ENCODE results near the gene R3HDM2.
A peak's percentile ranks its signal among the peaks of the same experiment; 100 is the strongest.

The R3HDM2 gene

DNA sequence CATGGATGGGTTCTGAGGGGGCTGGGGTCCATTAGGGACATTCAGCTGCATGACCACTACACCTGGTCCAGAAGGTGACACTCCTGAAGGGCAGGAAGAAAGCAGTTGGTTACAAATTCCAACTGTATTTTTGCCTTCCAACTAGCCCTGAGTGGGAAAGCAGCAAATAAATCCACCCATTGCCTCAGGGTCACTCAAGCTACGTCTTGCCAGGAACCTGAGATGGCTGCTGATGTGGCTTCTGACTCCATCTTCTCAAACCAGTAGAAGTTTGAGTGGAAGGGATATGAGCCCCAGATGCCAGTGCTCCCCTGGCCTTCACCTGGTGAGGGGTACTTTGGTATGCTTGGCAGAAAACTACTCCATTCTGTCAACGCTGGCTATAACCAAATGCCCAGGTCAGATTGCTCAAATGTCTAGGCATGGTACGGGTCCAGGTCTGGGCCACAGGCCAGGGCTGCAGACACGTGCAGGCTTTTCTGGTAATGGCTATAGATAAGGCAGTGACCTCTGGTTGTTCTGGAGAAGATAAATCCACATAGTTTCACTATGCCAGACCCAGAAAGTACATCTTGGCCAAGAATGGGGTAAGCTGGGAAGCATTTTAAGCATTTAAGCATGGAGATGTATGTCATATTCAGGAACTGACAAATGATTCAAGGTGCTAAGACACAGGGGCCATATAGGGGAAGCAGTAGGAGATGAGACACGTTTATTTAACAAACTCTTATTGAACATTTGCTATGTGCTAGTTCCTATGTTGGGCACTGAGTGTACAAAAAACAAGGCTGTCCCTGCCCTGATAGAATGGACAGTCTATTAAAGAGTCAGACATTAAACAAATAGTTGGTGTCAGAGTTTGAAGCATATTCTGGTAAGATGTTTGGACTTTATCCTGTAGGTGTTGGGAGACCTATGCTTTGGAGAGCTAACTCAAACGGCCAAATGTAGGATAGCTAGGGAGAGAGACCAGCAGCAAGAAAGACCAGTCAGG, 171.6 kb downstream of the R3HDM2 start:
- H3K27me3 ChIP-seq (replicated peaks in 2 of 5; ENCODE audit: control insufficient read depth in 4 of 5, insufficient read depth in 5 of 5, low read length in 4 of 5): no peaks in the 10 kb centered on the region
- H3K36me3 ChIP-seq (ENCODE audit: control insufficient read depth in 4 of 4, insufficient read depth in 4 of 4, low read length in 3 of 4): peaks cover 14 to 71% (median 54%) of the 10 kb centered on the region in 4 experiments
- WGBS (ENCODE audit: insufficient coverage): 90% methylated on average over 6 of the region's 6 CpGs
- ChIA-PET POLR2A (no interaction called here), CTCF (interaction anchor here (1.0 to 3.7 kb wide), 9 partner anchors 9 to 194 kb away, joined by 3 to 17 read pairs (median 5); partner anchors contain the start of gene SHMT2)
- no peak for DNase-seq
- no peak overlapping the region for H3K27ac ChIP-seq (ENCODE audit: insufficient read depth in 1 of 2, low read depth in 1 of 2, low read length in 2 of 2, poor library complexity in 1 of 2, severe bottlenecking in 2 of 2)
- H3K4me3 ChIP-seq (ENCODE audit: control insufficient read depth in 1 of 7, extremely low read depth in 1 of 7, insufficient read depth in 4 of 7, low read depth in 2 of 7, low read length in 6 of 7): no peak overlapping the region
- H3K9me3 ChIP-seq (ENCODE audit: control extremely low read depth in 1 of 5, control insufficient read depth in 4 of 5, insufficient read depth in 2 of 5, low read depth in 1 of 5, low read length in 4 of 5): no peaks in the 10 kb centered on the region
- peaks cover 0 to 3% (median 0%) of the 10 kb centered on the region in 4 experiments for H3K4me1 ChIP-seq (ENCODE audit: control extremely low read depth in 1 of 4, control insufficient read depth in 4 of 4, insufficient read depth in 4 of 4, low read length in 3 of 4)

DNA sequence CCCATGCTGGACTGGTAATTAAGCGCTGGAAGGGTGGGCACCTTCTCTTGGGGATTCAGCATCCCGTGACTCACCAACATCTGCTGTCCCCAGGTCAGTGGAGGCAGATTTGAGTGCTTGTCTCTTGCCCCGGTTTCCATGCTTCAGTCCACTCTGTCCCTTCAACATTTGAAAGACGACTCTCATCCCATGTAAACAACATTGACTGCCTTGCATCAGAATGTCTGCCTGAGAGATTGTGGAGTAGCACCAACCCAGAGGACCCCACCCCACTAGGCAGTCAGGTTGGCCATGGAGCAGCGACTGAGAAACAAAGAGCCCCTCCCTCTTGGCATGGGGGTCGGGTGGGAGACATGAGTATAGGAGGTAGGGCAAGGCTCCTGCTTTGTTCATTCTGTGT, 174.9 kb downstream of the R3HDM2 start:
- POLR2A ChIA-PET: no interaction called here
- no peaks in the 10 kb centered on the region for H3K9me3 ChIP-seq (ENCODE audit: control extremely low read depth in 1 of 5, control insufficient read depth in 4 of 5, insufficient read depth in 2 of 5, low read depth in 1 of 5, low read length in 4 of 5)
- WGBS (ENCODE audit: insufficient coverage): 100% methylated on average over 3 of the region's 6 CpGs
- no peaks in the 10 kb centered on the region for H3K27me3 ChIP-seq (replicated peaks in 2 of 5; ENCODE audit: control insufficient read depth in 4 of 5, insufficient read depth in 5 of 5, low read length in 4 of 5)
- no peak overlapping the region for H3K27ac ChIP-seq (ENCODE audit: insufficient read depth in 1 of 2, low read depth in 1 of 2, low read length in 2 of 2, poor library complexity in 1 of 2, severe bottlenecking in 2 of 2)
- no peak for DNase-seq
- no peaks in the 10 kb centered on the region for H3K4me1 ChIP-seq (ENCODE audit: control extremely low read depth in 1 of 4, control insufficient read depth in 4 of 4, insufficient read depth in 4 of 4, low read length in 3 of 4)
- CTCF ChIA-PET: interaction anchor here (1.0 kb wide), 1 partner anchor 14 kb away, joined by 3 read pairs; no protein-coding TSS in a partner anchor
- peaks cover 11 to 62% (median 45%) of the 10 kb centered on the region in 4 experiments for H3K36me3 ChIP-seq (ENCODE audit: control insufficient read depth in 4 of 4, insufficient read depth in 4 of 4, low read length in 3 of 4)
- H3K4me3 ChIP-seq (ENCODE audit: control insufficient read depth in 1 of 7, extremely low read depth in 1 of 7, insufficient read depth in 4 of 7, low read depth in 2 of 7, low read length in 6 of 7): no peak overlapping the region

DNA sequence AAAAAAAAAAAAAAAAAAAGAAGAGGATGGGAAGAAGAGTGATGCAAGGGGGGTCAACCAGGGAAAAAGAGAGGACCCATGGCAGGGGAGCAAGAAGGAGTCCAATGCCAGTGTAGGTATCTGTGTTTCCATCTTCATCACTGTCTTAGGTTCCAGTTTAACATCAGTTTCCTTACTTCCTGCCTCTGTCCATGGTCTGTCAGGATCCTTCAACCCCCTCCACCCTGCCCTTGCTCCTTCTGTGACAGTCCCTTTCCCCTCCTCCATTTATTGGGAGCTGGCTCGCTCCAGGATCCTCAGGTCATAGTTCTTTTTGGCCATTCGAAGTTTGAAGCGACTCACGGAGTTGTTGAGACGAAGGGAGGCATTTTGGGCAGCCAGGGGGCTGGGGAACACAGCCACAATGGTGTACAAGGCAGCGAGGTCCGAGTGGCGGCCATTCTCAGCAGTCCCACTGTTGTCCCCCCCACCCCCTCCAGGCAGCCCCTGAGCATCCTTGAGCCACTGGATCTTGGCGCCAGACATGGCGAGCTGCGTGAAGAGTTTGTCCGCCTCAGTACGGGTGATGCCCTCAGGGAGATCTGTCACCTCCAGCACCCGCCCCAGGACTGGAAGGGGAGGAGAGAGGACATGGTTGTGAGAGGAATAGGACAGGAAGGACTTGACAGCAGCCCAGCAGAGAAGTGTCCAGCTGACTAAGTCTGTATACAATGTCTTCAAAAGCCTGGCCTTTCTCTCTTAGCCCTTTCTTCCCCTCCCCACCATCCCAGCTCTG, 176.2 kb downstream of the R3HDM2 start:
- CTCF ChIA-PET: interaction anchor here (0.6 to 1.6 kb wide), 5 partner anchors 10 to 126 kb away, joined by 3 read pairs; no protein-coding TSS in a partner anchor
- Histone ChIP-seq H3K36me3 (ENCODE audit: control insufficient read depth in 4 of 4, insufficient read depth in 4 of 4, low read length in 3 of 4) (peaks cover 6 to 50% (median 35%) of the 10 kb centered on the region in 4 experiments), H3K4me3 (ENCODE audit: control insufficient read depth in 1 of 7, extremely low read depth in 1 of 7, insufficient read depth in 4 of 7, low read depth in 2 of 7, low read length in 6 of 7) (no peak overlapping the region), H3K27me3 (replicated peaks in 2 of 5; ENCODE audit: control insufficient read depth in 4 of 5, insufficient read depth in 5 of 5, low read length in 4 of 5) (no peaks in the 10 kb centered on the region), H3K4me1 (ENCODE audit: control extremely low read depth in 1 of 4, control insufficient read depth in 4 of 4, insufficient read depth in 4 of 4, low read length in 3 of 4) (peaks cover 0 to under 1% (median 0%) of the 10 kb centered on the region in 4 experiments), H3K9me3 (ENCODE audit: control extremely low read depth in 1 of 5, control insufficient read depth in 4 of 5, insufficient read depth in 2 of 5, low read depth in 1 of 5, low read length in 4 of 5) (no peaks in the 10 kb centered on the region), H3K27ac (ENCODE audit: insufficient read depth in 1 of 2, low read depth in 1 of 2, low read length in 2 of 2, poor library complexity in 1 of 2, severe bottlenecking in 2 of 2) (no peak overlapping the region)
- 95% methylated on average over 11 of the region's 14 CpGs for WGBS (ENCODE audit: insufficient coverage)
- POLR2A ChIA-PET: no interaction called here
- DNase-seq: no peak

DNA sequence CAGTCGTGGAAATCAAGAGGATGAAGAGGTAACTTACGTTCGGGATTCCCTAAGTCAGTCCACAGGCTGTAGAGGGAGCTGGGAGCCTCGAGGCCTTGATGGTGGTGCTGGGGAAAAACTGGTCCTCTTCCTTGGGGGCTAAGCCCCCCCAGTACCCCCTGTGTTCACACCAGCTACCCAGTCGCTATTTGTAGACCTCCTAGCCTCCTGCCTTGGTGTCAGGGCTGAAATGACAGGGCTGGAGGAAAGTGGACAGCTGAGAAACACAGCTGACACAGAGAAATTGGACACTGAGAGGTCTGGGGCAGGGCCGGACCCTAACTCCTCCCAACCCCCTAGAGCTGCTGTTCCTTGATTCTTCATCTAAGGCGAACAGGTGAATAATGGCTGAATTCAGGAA, 179.9 kb downstream of the R3HDM2 start, which contains the start of gene STAC3:
STAC3 (minus strand) TSS at position 232 of the 400 bp plus-strand sequence. CDS start 1,551 bp downstream, outside the sequence.
- POLR2A ChIA-PET: interaction anchor here (0.5 to 0.6 kb wide), 3 partner anchors 263 to 408 kb away, joined by 3 to 5 read pairs (median 4); no protein-coding TSS in a partner anchor
- H3K36me3 ChIP-seq (ENCODE audit: control insufficient read depth in 4 of 4, insufficient read depth in 4 of 4, low read length in 3 of 4): peaks cover 0 to 16% (median 12%) of the 10 kb centered on the region in 4 experiments
- DNase-seq: no peak
- H3K4me1 ChIP-seq (ENCODE audit: control extremely low read depth in 1 of 4, control insufficient read depth in 4 of 4, insufficient read depth in 4 of 4, low read length in 3 of 4): peaks cover 0 to 11% (median 7%) of the 10 kb centered on the region in 4 experiments
- no peaks in the 10 kb centered on the region for H3K27me3 ChIP-seq (replicated peaks in 2 of 5; ENCODE audit: control insufficient read depth in 4 of 5, insufficient read depth in 5 of 5, low read length in 4 of 5)
- 87% methylated on average over 3 of the region's 7 CpGs for WGBS (ENCODE audit: insufficient coverage)
- no peak within 1 kb of the TSS for H3K4me3 ChIP-seq (ENCODE audit: control insufficient read depth in 1 of 7, extremely low read depth in 1 of 7, insufficient read depth in 4 of 7, low read depth in 2 of 7, low read length in 6 of 7)
- H3K27ac ChIP-seq (ENCODE audit: insufficient read depth in 1 of 2, low read depth in 1 of 2, low read length in 2 of 2, poor library complexity in 1 of 2, severe bottlenecking in 2 of 2): no peak within 1 kb of the TSS
- no peaks in the 10 kb centered on the region for H3K9me3 ChIP-seq (ENCODE audit: control extremely low read depth in 1 of 5, control insufficient read depth in 4 of 5, insufficient read depth in 2 of 5, low read depth in 1 of 5, low read length in 4 of 5)
- CTCF ChIA-PET: interaction anchor here (1.4 to 18.5 kb wide), 8 partner anchors 8 to 38 kb away, joined by 4 to 326 read pairs (median 18); partner anchors contain the start of gene SHMT2

DNA sequence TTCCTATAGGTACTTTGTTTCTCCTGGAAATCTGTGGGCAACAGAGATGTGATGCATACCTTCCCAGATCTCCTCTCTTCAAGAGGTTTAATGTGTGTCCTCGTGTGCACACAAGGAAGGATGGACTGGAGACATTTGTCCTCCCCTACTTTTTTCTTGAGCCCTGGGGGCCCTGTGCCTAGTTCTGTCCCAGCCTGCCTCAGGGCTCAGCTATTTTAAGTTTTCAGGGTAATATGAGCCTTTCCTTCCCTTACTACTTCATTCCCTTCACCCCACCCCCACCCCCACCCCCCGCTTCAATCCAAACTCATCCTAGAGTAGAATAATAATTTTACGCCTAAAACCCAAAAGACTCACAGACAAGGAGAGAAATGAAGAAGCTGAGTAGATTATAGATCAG, 180.3 kb downstream of the R3HDM2 start:
- DNase-seq: no peak
- Histone ChIP-seq H3K36me3 (ENCODE audit: control insufficient read depth in 4 of 4, insufficient read depth in 4 of 4, low read length in 3 of 4) (peaks cover 0 to 12% (median 8%) of the 10 kb centered on the region in 4 experiments), H3K4me1 (ENCODE audit: control extremely low read depth in 1 of 4, control insufficient read depth in 4 of 4, insufficient read depth in 4 of 4, low read length in 3 of 4) (peaks cover 0 to 11% (median 7%) of the 10 kb centered on the region in 4 experiments), H3K9me3 (ENCODE audit: control extremely low read depth in 1 of 5, control insufficient read depth in 4 of 5, insufficient read depth in 2 of 5, low read depth in 1 of 5, low read length in 4 of 5) (no peaks in the 10 kb centered on the region), H3K27me3 (replicated peaks in 2 of 5; ENCODE audit: control insufficient read depth in 4 of 5, insufficient read depth in 5 of 5, low read length in 4 of 5) (no peaks in the 10 kb centered on the region), H3K4me3 (ENCODE audit: control insufficient read depth in 1 of 7, extremely low read depth in 1 of 7, insufficient read depth in 4 of 7, low read depth in 2 of 7, low read length in 6 of 7) (no peak overlapping the region), H3K27ac (ENCODE audit: insufficient read depth in 1 of 2, low read depth in 1 of 2, low read length in 2 of 2, poor library complexity in 1 of 2, severe bottlenecking in 2 of 2) (no peak overlapping the region)
- WGBS (ENCODE audit: insufficient coverage): 100% methylated on average over 1 of the region's 3 CpGs
- ChIA-PET CTCF (interaction anchor here (0.8 to 18.5 kb wide), 7 partner anchors 8 to 38 kb away, joined by 3 to 326 read pairs (median 21); partner anchors contain the start of gene SHMT2), POLR2A (interaction anchor here (0.5 kb wide), 1 partner anchor 408 kb away, joined by 4 read pairs; no protein-coding TSS in a partner anchor)

DNA sequence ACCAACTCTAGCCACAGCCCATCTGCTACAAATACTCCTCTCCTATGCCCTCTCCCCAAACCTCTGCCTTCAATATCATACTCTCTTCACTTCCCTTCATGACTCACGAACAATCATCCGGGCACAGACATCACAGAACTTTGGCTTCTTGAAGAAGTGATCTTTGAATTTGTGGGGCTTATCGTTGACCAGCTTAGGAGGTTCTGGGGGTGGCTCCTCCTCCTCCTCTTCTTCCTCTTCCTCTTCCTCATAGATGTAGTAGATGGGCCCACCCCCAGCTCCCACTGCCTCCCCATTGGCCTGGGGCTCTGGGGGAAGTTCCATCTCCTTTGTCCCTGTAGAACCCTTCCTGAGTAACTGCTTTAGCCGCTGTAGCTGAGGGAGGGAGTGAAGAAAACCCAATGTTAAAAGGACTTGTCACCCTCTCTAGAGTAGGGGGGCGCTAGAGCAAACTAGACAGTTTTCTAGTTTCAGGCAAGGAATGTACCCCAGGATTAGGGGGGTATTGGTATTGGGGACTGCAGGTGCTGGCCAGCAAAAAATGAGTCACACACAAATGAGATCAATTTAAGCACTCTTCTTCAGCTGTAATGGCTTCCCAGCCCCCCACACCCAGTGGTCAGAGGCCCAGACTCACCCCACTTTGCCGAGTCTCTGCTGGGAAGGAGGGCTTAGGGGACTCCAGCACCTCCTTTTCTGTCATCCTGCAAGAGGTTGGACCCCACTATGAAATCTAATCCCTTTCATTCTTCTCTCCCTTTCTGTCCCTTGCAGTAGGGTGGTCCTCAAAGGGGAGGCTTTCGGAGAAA, 181.7 kb downstream of the R3HDM2 start:
- peaks cover 0 to 9% (median 3%) of the 10 kb centered on the region in 5 experiments for H3K27me3 ChIP-seq (replicated peaks in 2 of 5; ENCODE audit: control insufficient read depth in 4 of 5, insufficient read depth in 5 of 5, low read length in 4 of 5)
- H3K9me3 ChIP-seq (ENCODE audit: control extremely low read depth in 1 of 5, control insufficient read depth in 4 of 5, insufficient read depth in 2 of 5, low read depth in 1 of 5, low read length in 4 of 5): no peaks in the 10 kb centered on the region
- DNase-seq: peak in 2 of 3 donors; percentile 62 to 67
- H3K4me1 ChIP-seq (ENCODE audit: control extremely low read depth in 1 of 4, control insufficient read depth in 4 of 4, insufficient read depth in 4 of 4, low read length in 3 of 4): peaks cover 0 to 11% (median 7%) of the 10 kb centered on the region in 4 experiments
- no peaks in the 10 kb centered on the region for H3K36me3 ChIP-seq (ENCODE audit: control insufficient read depth in 4 of 4, insufficient read depth in 4 of 4, low read length in 3 of 4)
- H3K27ac ChIP-seq (ENCODE audit: insufficient read depth in 1 of 2, low read depth in 1 of 2, low read length in 2 of 2, poor library complexity in 1 of 2, severe bottlenecking in 2 of 2): no peak overlapping the region
- POLR2A ChIA-PET: no interaction called here
- 81% methylated on average over 2 of the region's 7 CpGs for WGBS (ENCODE audit: insufficient coverage)
- CTCF ChIA-PET: interaction anchor here (0.7 to 18.5 kb wide), 9 partner anchors 8 to 480 kb away, joined by 3 to 326 read pairs (median 5); partner anchors contain the start of gene SHMT2
- peak overlapping the region in 3 of 7 experiments; percentile 22 to 44 (median 30) for H3K4me3 ChIP-seq (ENCODE audit: control insufficient read depth in 1 of 7, extremely low read depth in 1 of 7, insufficient read depth in 4 of 7, low read depth in 2 of 7, low read length in 6 of 7)

Data from common myeloid progenitor, CD34-positive (primary cell).